Vagina (tissue), 2 donors: ENCODE data around the gene ACTN3.

Experiments
- CTCF ChIP-seq, 3 experiments: fragments of 450-650 bp in 2 of 3; fragments of 200-600 bp in 1 of 3; sonication (generic) in 1 of 3; IDR thresholded peaks; one replicate each; pipeline ENCODE4 v1.5.1; 2017 to 2019; ENCODE audit warnings: antibody characterized with exemption in 3 of 3, mild to moderate bottlenecking in 2 of 3, moderate library complexity in 2 of 3
- POLR2AphosphoS5 ChIP-seq, 2 donors: sonication (generic); formaldehyde crosslinking; IDR thresholded peaks; one replicate each; pipeline ENCODE4 v1.9.0; 2017; ENCODE audit warnings: antibody characterized with exemption in 2 of 2, mild to moderate bottlenecking in 2 of 2, low read depth in 1 of 2; ENCODE audit not compliant: insufficient read depth in 1 of 2

GRCh38 chr11:66532784-66533183 lies 13.9 kb upstream of the ACTN3 start:
- TF ChIP-seq POLR2AphosphoS5 (IDR thresholded peaks at IDR 0.05; ENCODE audit: insufficient read depth in 1 of 2, low read depth in 1 of 2) (no peak), CTCF (IDR thresholded peaks at IDR 0.05) (no peak)
